GM19468 (cell line): Measurements from ENCODE around the gene CHD9.
"Not testable (repeated sequence)": the region's sequence is repeated elsewhere in the genome, so short reads cannot be mapped to it uniquely, and the experiment has no call there.

Experiments
- ATAC-seq: cut with Tn5 transposase; IDR thresholded peaks from one replicate; pipeline ENCODE4 v1.9.1; 2021; ENCODE audit warnings: mild to moderate bottlenecking, moderate library complexity, moderate number of reproducible peaks; ENCODE audit not compliant: unreplicated experiment; ENCODE audit errors: extremely low read depth

Gene CHD9

GRCh38 chr16:53175118-53175517 lies 120.3 kb downstream of the CHD9 start:
- no peak for ATAC-seq

- ATAC-seq: no peak
Measured at GRCh38 chr16:53176434-53176833, 121.6 kb downstream of the CHD9 start.

GRCh38 chr16:53183442-53183841 lies 128.7 kb downstream of the CHD9 start:
- ATAC-seq: no peak

GRCh38 chr16:53185741-53186140 lies 130.9 kb downstream of the CHD9 start:
- ATAC-seq: not testable (repeated sequence)

GRCh38 chr16:53187775-53188174 lies 133.0 kb downstream of the CHD9 start:
- ATAC-seq: no peak

GRCh38 chr16:53191413-53191812 lies 136.6 kb downstream of the CHD9 start:
- ATAC-seq: no peak

- ATAC-seq: no peak
Measured at GRCh38 chr16:53198933-53199332, 144.1 kb downstream of the CHD9 start.

GRCh38 chr16:53201900-53202299 lies 147.1 kb downstream of the CHD9 start:
- ATAC-seq: no peak

- no peak for ATAC-seq
Measured at GRCh38 chr16:53202398-53202797, 147.6 kb downstream of the CHD9 start.

- ATAC-seq: peak; percentile 78
Measured at GRCh38 chr16:53207810-53208752, 153.3 kb downstream of the CHD9 start.

- no peak for ATAC-seq
Measured at GRCh38 chr16:53209429-53209828, 154.6 kb downstream of the CHD9 start.

GRCh38 chr16:53209877-53210276 lies 155.1 kb downstream of the CHD9 start:
- ATAC-seq: no peak

GRCh38 chr16:53211253-53211652 lies 156.5 kb downstream of the CHD9 start:
- ATAC-seq: no peak

GRCh38 chr16:53212893-53213223 lies 158.1 kb downstream of the CHD9 start:
- no peak for ATAC-seq

GRCh38 chr16:53213542-53213941 lies 158.8 kb downstream of the CHD9 start:
- no peak for ATAC-seq

- no peak for ATAC-seq
Measured at GRCh38 chr16:53216798-53217197, 162.0 kb downstream of the CHD9 start.

GRCh38 chr16:53219371-53219770 lies 164.6 kb downstream of the CHD9 start:
- no peak for ATAC-seq

GRCh38 chr16:53219795-53220454 lies 165.1 kb downstream of the CHD9 start:
- ATAC-seq: no peak

GRCh38 chr16:53220585-53220984 lies 165.8 kb downstream of the CHD9 start:
- ATAC-seq: no peak

GRCh38 chr16:53224951-53225533 lies 170.3 kb downstream of the CHD9 start:
- no peak for ATAC-seq

GRCh38 chr16:53232826-53233529 lies 178.2 kb downstream of the CHD9 start:
- no peak for ATAC-seq
